GM13977 (cell line): ENCODE data around the gene CENPB.
A peak's percentile ranks its signal among the peaks of the same experiment; 100 is the strongest.

Experiments used
- DNase-seq: peaks from one replicate; pipeline ENCODE4 v3.0.0; 2012; ENCODE audit warnings: low spot score
- CTCF ChIP-seq: IDR thresholded peaks from 2 replicates; pipeline ENCODE4 v1.5.1; 2012; ENCODE audit warnings: mild to moderate bottlenecking, control low read depth; ENCODE audit not compliant: insufficient read depth; ENCODE audit errors: extremely low read depth, missing control alignments
- in situ Hi-C: fragments of 300-500 bp; cut with MboI; formaldehyde crosslinking; loops from one replicate; pipeline ENCODE4 v1.12.0; 2022; ENCODE audit warnings: low sequenced_read_pairs, low pct_unique_long_range_greater_than_20kb, mixed read lengths, inconsistent platforms; ENCODE audit not compliant: unreplicated experiment

The CENPB gene

GRCh38 chr20:3798373-3798768 is 11.8 kb upstream of the CENPB start:
- no peak for DNase-seq
- TF ChIP-seq CTCF, result no peak
- in situ Hi-C loops, result no loop called here

GRCh38 chr20:3797592-3798372 is 11.2 kb upstream of the CENPB start:
- DNase-seq, result peak; percentile 57
- in situ Hi-C loops, result no loop called here
- no peak for TF ChIP-seq CTCF

- in situ Hi-C loops, result no loop called here
- DNase-seq, result no peak
- no peak for TF ChIP-seq CTCF
Observed at GRCh38 chr20:3797226-3797545, 10.6 kb upstream of the CENPB start.

GRCh38 chr20:3796477-3797225 is 10.1 kb upstream of the CENPB start:
- TF ChIP-seq CTCF, result no peak
- in situ Hi-C loops, result no loop called here
- DNase-seq, result no peak

- in situ Hi-C loops, result no loop called here
- peak; percentile 16 for TF ChIP-seq CTCF
- DNase-seq, result peak; percentile 93
Observed at GRCh38 chr20:3795511-3796468, 9.2 kb upstream of the CENPB start, which contains the start of gene CDC25B. CDC25B (plus strand) TSS chr20:3796310; CDS start chr20:3796532, 222 bp downstream.
